Activated CD8-positive, alpha-beta memory T cell treated with anti-CD3 and anti-CD28 coated beads for 36 hours (primary cell): Measurements from ENCODE around the gene MTG2. TPM values are rescaled to one million over a fixed set of nuclear protein-coding genes. Genes with fewer than 3 reads are reported as not detected.

Experiments
- CTCF ChIA-PET: fragments of 350-600 bp; sonication (Branson Sonifier 250); formaldehyde crosslinking; loops from one replicate; lab custom pipeline; 2021; ENCODE audit warnings: antibody characterized with exemption; lab: Charles Lee
- POLR2A ChIA-PET: fragments of 350-600 bp; sonication (Branson Sonifier 250); formaldehyde crosslinking; loops from one replicate; lab custom pipeline; 2021; ENCODE audit warnings: antibody characterized with exemption; lab: Charles Lee
- total RNA-seq, 2 experiments: library from RNA; stranded (reverse); gene quantifications; one replicate each; pipeline ENCODE4 v1.2.3, GENCODE V29; 2021

Gene MTG2
- total RNA-seq, 2 experiments from 2014 or later, result 45.0 to 45.8 TPM

DNA sequence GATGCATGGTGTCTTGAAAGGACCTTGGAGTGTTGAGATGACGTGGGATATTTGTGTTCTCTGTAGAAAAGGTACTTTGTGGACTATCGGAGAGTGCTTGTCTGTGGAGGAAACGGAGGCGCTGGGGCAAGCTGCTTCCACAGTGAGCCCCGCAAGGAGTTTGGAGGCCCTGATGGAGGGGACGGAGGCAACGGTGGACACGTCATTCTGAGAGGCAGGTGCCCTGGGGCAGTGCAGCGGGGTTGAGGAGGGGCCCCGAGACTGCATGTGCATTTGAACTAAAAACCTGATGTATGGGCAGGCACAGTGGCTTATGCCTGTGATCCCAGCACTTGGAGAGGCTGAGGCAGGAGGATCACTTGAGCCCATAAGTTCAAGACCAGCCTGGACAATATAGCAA, 12.9 kb downstream of the MTG2 start:
- ChIA-PET POLR2A (no interaction called here), CTCF (interaction anchor here (1.6 kb wide), 1 partner anchor 11 kb away, joined by 4 read pairs; no protein-coding TSS in a partner anchor)

- ChIA-PET CTCF (interaction anchor here (1.6 kb wide), 1 partner anchor 11 kb away, joined by 4 read pairs; no protein-coding TSS in a partner anchor), POLR2A (no interaction called here)
Measured at GRCh38 chr20:62196286-62196685, 13.5 kb downstream of the MTG2 start.

- CTCF ChIA-PET, result interaction anchor here (0.7 kb wide), 1 partner anchor 171 kb away, joined by 3 read pairs; no protein-coding TSS in a partner anchor
- POLR2A ChIA-PET, result interaction anchor here (0.6 kb wide), 1 partner anchor 23 kb away, joined by 3 read pairs; the partner anchor contains the start of gene HRH3
Measured at GRCh38 chr20:62197311-62197710, 14.5 kb downstream of the MTG2 start.

DNA sequence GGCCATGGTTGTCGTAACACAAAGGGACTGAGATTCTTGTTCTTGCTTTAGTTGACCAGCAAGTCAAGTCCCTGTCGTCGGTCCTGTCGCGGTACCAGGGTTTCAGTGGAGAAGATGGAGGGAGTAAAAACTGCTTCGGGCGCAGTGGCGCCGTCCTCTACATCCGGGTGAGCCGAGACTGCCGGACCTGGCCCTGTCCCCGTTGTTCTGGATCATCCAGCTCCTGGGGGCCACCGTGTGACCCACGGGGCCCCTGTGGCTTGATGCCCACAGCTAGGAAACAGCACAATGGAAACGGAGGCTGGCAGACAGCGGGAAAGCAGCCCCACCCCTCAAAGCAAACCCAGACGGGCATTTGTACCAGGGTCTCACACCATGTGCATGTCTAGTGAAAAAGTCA, 15.0 kb downstream of the MTG2 start:
- ChIA-PET POLR2A (no interaction called here), CTCF (interaction anchor here (0.7 kb wide), 1 partner anchor 170 kb away, joined by 3 read pairs; no protein-coding TSS in a partner anchor)

GRCh38 chr20:62198496-62198895, 15.7 kb downstream of the MTG2 start:
- POLR2A ChIA-PET, result no interaction called here
- CTCF ChIA-PET, result no interaction called here

- CTCF ChIA-PET, result no interaction called here
- POLR2A ChIA-PET, result interaction anchor here (0.7 kb wide), 1 partner anchor 131 kb away, joined by 7 read pairs; no protein-coding TSS in a partner anchor
Measured at GRCh38 chr20:62198931-62199330, 16.1 kb downstream of the MTG2 start.

GRCh38 chr20:62200491-62201172, 17.8 kb downstream of the MTG2 start:
- POLR2A ChIA-PET, result no interaction called here
- CTCF ChIA-PET, result no interaction called here

DNA sequence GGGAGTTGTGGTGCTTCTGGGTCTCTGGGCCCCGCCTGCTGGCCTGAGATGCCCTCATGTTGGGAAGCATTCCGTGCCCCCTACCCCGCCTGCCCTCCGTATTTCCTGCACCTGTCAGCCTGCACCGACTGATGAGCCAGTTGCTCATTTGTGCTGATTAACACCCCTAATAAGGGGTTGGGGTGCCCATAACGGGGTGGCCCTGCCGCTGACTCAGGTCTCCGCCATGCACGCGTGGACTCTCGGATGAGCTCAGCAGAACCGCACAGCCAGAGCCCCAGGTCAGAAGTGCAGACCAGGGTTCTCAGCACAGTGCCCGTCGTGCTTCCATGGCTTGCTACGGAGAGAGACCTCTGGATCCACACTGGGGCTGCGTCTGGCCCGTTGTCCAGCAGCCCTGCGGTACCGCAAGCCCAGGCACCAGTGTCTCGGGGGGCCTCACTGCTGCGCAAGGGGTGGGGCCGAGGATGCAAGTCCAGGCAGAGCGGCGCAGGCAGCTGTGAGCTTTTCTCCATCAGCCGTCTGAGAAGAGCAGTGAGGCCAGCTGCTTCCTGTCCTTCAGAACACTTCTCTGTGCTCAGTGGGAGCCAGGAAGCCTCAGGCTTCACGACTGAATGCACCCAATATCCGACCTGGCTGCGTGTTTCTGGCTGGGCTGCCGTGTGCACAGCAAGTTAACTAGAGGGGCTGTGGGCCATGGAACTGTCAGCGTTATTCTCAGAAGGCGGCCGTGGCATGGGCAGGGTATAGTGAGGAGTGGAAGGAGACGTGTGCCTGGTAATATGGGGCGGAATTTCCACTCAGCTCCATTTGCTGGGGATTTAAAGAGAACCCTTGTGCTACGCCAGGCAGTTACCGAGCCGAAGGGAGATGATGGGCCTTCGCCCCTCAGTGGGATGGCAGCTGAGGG, 18.6 kb downstream of the MTG2 start:
- POLR2A ChIA-PET, result no interaction called here
- CTCF ChIA-PET, result no interaction called here

GRCh38 chr20:62202083-62202395, 19.2 kb downstream of the MTG2 start:
- ChIA-PET POLR2A (no interaction called here), CTCF (no interaction called here)

DNA sequence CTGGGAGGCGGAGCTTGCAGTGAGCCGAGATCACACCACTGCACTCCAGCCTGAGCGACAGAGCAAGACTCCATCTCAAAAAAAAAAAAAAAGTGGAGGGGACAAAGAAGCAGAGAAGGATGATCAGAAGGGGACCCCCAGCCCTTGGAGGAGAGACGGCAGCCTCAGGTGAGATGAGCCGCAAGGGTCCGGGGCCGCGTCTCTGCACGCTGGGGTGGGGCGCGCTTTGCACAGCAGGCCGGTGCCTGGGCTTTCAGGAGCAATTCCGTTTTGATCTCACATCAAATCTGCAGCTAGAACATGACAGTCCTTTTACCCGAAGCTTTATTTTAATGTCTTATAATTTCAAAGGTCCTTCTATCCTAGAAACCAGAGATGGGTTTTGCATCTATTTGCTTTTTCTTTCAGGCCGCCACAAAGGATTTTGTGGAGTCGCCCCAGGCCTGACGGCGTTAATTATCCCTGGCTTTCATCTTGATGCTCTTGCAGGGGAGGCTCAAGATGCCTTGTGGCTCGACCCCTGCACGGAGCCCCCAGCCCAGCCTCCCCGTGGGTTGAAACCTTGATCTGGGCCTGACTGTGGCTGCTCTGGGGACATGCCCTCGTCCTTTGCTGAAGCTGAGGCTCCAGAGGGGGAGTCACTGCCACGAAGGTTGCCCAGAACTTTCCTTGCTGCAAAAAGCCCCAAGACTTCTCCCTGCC, 20.0 kb downstream of the MTG2 start:
- POLR2A ChIA-PET, result no interaction called here
- CTCF ChIA-PET, result no interaction called here

- ChIA-PET CTCF (no interaction called here), POLR2A (no interaction called here)
Measured at GRCh38 chr20:62203378-62204030, 20.7 kb downstream of the MTG2 start.

- ChIA-PET CTCF (no interaction called here), POLR2A (no interaction called here)
Measured at GRCh38 chr20:62205618-62206387, 23.0 kb downstream of the MTG2 start.

GRCh38 chr20:62206388-62206775, 23.6 kb downstream of the MTG2 start:
- ChIA-PET CTCF (no interaction called here), POLR2A (no interaction called here)

DNA sequence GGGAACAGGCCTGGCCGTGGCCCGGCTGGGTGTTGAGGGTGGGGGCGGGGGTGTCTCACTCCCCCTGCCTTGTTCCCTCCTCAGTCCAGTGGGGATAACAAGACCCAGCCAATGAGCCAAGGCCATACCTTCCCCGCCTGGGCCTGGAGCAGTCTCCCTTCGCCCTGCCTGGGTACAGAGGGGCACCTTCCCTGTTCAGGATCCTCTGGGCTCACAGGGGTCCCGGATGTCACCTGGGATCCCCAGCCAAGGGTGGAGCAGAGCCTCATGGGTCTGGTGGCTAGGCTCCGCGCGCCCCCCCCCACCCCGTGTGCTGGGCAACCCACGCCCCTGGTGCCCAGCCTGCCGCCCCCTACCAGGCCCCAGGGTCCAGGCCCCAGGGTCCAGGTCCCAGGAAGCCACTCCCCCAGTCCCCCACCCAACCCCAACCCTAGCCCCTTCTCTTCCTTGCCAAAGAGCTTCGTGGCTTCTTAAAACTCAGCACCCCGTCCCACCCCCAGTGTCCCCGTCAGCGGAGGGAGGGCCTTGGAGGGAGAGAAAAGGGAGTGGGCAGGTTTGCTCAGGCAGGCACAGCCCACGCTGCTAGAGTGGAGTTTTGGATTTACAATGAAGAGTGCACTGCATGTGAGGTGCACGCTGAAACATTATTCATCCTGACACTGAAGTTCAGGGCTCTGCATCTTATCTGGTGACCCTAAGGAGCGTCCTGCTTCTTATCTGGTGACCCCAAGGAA, 25.4 kb downstream of the MTG2 start:
- CTCF ChIA-PET, result interaction anchor here (0.6 kb wide), 1 partner anchor 31 kb away, joined by 4 read pairs; no protein-coding TSS in a partner anchor
- POLR2A ChIA-PET, result no interaction called here

DNA sequence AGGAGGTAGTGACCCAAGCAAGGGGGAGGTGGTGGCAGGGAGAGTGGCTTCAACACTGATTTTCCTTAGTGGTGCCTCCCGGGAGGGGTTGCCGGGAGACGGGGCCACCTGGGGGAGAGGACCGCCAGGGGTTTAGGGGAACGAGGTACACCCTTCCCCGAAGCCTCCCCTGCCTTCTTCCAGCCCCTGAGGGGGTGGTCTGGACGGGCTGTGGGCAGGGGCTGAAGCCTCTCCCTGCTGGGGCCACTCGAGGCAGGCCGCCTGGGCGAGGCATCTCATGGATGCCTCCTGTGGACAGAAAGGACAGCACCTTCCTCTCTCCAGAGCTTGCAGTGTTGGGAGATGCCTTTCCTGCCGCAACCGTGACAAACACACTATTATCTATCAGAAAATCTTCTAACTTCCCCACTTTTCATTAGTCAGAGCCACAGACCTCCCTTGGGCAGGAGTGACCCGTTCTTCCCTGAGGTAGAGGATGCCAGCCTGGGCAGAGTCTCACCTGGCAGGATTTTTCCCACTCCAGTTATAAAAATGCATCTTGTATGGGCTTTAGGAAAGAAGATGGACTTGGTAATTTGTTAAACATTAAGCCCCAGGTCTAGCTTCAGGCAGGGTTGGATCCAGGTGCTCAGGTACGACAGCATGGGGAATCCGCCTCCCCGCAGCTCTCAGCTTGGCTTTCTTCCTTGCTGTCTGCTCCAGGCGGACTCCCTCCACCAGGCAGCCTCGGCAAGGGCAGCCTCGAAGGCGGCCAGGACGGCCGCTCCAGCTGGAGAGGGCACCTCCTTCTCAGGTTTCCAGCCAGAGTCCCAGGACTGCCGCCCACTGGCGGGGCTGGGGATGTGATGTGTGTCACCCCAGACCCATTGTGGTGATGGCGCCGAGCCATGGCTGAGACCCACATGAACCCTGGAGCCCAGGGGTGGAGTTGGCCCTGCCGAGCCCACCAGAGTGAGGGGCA, 26.2 kb downstream of the MTG2 start:
- ChIA-PET CTCF (interaction anchor here (0.6 kb wide), 1 partner anchor 31 kb away, joined by 4 read pairs; no protein-coding TSS in a partner anchor), POLR2A (no interaction called here)

GRCh38 chr20:62209850-62210495, 27.1 kb downstream of the MTG2 start:
- ChIA-PET CTCF (no interaction called here), POLR2A (no interaction called here)
